Posterior cingulate gyrus (tissue), 11 donors: Measurements from ENCODE around the gene ZNF3.

Experiments
- DNase-seq, 10 donors: peaks; one replicate each; pipeline versions ENCODE4 v3.0.0 to v3.0.0-alpha.2; 2020 to 2021; ENCODE audit warnings: mixed read lengths in 3 of 10
- intact Hi-C: fragments of 100-400 bp; cut with DNase I; formaldehyde crosslinking; loops from one replicate; pipeline ENCODE4 v1.15.1; 2023

The ZNF3 gene

DNA sequence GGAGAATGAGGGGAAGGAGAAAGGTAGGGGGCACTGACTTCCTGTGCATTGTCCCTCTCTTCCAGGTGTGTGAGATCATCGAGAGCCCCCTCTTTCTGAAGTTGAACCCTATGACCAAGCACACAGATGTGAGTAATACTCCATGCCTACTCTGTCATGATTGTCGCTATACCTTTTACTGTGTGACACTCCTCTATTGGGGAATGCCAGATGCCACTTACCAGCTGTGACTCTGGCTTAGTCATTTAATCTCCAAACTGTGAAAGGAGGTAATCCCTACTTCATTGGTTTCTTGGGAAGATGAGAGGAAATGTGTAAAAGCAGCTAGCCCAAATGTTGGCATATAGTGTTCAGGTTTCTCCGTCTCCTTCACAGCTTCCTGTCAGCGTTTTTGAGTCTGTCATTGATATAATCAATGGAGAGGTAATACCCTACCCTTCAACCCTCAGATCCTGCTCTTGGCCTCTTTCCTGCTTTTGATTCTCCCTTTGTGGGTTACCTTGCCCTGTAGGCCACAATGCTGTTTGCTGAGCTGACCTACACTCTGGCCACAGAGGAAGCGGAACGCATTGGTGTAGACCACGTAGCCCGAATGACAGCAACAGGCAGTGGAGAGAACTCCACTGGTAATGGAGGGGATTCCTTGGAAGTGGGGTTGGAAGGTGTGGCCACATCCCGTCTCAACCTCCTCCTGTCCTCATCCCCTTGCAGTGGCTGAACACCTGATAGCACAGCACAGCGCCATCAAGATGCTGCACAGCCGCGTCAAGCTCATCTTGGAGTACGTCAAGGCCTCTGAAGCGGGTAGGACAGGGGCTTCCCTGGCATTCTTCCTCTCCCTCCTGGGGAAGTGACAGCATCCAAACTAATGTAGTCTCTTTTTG is 9.2 kb upstream of the ZNF3 start:
- intact Hi-C loops = no loop called here
- DNase-seq = peak in 1 of 10 donors; percentile 44

DNA sequence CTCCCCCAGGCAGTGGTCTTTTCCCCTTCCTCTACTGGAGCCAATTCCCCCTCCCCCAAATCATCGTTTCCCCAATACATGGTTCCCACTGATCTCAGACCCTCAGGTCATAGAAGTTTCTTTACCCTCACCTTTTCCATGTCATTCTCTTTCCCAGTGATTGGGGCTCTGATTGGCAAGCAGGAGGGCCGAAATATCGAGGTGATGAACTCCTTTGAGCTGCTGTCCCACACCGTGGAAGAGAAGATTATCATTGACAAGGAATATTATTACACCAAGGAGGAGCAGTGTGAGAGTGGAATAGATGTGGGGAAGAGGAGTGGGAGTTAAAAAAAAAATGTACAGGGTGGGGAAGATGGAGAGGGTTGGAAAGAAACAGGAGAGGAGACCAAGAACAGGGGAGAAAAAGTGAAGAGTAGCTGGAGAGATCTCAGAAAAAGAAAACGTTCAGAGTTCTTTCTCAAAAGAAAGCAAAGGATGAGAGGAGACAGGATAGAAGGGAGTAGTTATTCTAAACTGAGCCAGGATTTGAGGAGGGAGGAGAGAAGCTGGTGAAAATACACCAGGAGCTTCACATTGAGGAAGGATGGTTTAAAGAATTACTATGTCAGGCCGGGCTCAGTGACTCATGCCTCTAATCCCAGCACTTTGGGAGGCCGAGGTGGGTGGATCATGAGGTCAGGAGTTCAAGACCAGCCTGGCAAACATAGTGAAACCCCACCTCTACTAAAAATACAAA is 8.1 kb upstream of the ZNF3 start:
- DNase-seq = no peak
- intact Hi-C loops = loop anchor here (1.0 kb wide), 1 partner anchor 11 kb away; no protein-coding TSS in a partner anchor

DNA sequence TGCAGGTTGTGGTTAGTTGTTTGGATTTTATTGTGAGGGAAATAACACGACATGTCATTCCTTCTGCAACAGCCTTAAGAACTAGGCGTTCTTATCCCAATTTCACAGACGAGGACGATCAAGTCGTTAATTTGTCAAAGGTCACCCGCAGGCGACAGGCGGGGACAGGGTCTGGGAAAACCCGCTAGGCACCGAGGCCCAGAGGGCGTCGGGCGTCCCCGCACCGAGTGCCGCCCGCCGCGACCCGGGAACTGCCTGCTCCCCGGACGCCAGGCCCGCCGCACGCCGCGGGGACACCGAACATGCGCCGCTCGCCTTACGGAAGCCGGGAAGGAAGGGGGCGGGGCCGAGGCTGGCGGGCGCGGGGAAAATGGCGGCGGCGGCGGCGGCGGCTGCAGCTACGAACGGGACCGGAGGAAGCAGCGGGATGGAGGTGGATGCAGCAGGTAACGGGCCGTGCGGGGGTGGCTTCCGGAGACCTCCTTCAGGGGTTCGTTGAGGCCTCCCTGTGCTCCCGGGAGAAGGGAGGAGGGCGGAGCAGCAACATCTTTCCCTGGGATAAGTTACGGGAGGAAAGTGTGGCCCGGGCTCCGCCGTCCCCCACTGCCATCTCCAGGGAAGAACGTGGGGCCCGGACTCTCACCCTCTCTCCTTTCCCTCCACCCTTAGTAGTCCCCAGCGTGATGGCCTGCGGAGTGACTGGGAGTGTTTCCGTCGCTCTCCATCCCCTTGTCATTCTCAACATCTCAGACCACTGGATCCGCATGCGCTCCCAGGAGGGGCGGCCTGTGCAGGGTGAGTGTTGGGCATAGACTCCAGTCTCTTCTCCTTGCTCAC is 7.3 kb upstream of the ZNF3 start, which contains the start of gene COPS6:
Gene COPS6, plus strand, starts transcription at position 349 of the 837 bp plus-strand sequence. Its CDS starts 22 bp downstream, at position 371.
- intact Hi-C loops = loop anchor here (1.0 kb wide), 1 partner anchor 11 kb away; no protein-coding TSS in a partner anchor
- DNase-seq = peak; percentile 72 to 97 (median 81)

DNA sequence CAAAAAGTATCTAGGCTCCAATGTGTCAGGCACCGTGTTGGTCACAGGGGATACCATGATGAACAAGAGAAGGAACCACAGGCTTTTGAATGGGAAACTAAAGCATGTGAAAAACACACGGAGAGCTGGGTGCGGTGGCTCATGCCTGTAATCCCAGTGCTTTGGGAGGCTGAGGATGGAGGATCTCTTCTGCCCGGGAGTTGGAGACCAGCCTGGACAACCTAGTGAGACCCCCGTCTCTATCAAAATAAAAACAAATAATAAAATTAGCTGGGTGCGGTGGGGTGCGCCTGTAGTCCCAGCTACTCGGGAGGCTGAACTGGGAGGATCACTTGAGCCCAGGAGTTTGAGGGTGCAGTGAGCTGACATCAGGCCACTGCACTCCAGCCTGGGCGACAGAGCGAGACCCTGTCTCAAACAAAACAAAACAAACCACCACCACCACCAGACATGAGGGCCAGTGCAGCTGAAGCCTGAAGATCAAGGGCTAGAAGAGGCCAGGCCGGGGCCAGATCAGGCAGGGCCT is 6.6 kb upstream of the ZNF3 start:
- peak in 1 of 10 donors; percentile 26 for DNase-seq
- intact Hi-C loops = no loop called here

DNA sequence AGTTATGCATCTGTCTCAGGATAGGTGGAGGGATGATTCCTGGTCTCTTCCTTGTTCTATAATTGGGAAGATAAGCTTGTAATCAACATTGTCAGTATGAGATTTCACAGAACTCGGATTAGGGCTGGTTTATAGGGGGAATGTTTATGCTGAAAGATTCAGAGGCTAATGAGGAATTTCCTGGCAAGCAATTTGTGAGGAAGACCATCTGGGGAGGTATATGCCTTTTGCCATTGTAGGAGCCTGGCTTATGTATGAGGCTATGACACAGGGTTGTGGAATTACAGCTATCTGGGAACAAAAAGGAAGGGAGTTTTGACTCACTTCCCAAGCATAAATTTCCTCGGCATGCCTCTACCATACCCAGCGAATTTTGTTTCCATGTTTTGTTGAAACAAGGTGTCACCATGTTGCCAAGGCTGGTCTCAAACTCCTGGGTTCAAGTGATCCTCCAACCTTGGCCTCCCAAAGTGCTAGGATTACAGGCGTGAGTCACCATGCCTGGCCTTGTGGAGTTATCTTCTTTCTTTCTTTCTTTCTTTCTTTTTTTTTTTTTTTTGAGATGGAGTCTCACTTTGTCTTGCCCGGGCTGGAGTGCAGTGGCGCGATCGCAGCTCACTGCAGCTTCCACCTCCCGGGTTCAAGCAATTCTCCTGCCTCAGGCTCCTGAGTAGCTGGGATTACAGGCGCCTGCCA is 5.7 kb upstream of the ZNF3 start:
- intact Hi-C loops = no loop called here
- peak in 1 of 10 donors; percentile 14 for DNase-seq

DNA sequence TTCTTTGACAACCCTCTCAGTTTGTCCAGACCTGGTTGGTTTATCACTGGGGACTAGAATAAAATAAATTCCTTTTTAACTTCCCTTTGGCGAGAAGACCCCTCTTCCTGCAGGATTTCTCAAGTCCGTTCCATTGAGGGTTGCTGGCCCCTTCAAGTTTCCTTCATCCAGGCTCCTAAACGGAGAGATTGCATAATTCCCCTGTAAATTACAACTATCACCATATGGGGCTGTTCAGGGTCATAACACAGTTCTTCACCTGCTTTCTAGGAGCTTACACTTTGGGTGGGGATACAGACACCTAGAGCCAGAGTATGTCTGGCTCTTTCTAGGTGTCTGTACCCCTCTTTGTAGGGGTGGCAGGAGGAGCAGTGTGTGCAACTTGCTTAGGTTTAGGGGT is 4.0 kb upstream of the ZNF3 start:
- intact Hi-C loops = no loop called here
- no peak for DNase-seq

DNA sequence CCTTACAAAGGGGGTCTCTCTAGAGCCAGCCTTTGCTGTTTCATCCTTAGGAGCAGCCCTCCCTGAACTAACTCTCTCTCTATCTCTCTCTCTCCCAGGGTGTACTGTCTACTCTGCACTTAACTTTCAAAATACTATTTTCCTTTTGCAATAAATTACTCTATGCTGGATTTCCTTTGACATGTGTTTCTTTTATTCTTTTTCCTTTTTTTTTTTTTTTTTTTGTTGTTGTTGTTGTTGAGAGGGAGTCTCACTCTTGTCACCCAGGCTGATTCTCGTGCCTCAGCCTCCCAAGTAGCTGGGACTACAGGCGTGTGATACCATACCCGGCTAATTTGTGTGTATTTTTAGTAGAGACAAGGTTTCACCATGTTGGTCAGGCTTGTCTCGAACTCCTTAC is 1.5 kb upstream of the ZNF3 start:
- DNase-seq = no peak
- intact Hi-C loops = no loop called here

DNA sequence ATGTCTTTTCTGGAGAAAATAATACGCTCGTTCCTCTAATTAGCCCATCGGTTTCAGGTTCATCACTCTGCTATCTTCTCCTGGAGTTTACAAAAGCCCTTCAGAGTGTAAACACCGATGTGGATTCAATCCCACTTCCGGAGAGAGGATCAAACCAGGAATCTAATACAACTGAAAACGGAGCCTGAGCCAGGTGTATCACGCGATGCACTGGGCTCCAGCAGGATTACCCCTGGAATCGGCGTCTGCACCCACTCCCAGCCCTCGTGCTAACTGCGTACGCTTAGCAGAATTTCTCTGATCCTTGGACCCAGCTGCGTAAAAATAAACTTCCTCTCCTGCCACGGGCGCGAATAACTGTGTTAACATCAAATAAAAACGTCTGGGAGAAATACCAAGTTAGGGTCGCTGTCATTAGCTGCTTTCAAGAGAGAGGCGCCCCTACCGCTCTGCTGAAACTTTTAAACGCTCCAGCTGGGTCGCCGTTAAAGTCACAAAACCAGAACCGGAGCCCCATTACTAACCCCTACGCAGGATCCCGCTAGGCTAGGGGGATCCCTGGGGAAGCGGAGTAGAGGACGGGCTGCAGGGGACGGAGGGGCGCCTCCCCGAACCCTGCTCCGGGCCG is 502 bp downstream of the ZNF3 start:
- no peak for DNase-seq
- intact Hi-C loops = no loop called here

DNA sequence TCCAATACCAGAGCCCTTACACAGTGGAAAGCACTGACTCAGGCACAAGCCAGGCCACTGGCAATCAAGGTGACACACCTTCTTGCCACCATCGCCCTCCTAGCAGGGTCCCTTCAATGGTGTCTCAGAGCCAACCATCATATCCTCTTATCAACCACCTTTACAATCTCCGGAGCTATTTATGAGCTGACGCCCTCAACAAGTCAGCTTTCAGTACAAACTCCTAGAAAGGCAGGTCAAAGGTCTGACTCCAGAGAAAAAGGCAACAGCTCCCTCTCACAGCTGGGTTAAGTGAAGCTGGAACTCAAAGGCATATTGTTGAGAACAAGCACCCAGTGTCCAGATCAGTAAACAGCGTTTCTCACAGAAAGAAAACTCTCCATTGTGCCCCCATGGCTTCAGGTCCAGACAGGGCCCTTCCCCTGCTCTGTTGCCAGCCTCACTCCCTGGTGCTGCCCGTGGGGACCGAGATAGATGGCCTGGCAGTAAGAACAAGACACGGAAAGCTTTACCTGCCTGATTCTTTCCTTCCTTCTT is 2.4 kb downstream of the ZNF3 start:
- DNase-seq = peak in 6 of 10 donors; percentile 23 to 93 (median 42)
- intact Hi-C loops = no loop called here

DNA sequence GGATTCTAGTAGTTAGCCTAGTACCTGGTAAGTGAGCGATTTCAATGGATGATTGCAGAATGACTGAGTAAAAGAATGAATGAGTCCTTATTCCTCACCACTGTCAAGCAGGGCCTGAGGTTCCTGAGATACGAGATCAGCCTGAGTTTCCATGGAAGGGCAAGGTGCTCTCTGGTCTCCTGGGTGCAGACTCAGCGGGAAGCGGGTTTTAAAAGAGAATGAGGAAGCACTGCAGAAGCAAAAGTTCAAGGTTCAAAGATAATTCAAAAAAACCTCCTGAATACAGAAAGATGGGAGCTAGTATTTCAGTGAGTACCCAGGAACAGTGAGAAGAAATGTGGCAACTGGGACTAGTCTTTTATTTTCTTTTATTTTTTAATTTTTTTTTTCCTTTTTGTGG is 4.3 kb downstream of the ZNF3 start:
- intact Hi-C loops = no loop called here
- DNase-seq = no peak

DNA sequence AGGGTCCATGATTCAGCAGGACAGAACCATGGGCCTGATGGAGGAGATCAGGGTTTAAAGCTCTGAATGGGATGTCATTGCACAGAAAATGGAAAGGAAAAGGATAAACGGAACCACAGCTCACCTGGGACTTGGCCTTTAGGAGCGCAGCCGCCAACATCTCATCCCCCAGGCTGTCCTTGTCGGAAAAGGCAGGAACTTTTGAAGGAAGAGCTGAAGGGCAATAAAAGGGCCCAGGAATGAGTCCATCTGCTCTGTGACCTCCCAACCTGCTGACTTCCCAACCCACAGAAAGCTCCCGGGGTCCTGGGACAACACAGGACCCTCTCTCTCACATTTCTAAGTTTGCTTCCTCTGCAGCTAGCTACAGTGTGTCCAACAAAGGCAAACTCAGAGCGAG is 6.1 kb downstream of the ZNF3 start:
- DNase-seq = no peak
- intact Hi-C loops = no loop called here

DNA sequence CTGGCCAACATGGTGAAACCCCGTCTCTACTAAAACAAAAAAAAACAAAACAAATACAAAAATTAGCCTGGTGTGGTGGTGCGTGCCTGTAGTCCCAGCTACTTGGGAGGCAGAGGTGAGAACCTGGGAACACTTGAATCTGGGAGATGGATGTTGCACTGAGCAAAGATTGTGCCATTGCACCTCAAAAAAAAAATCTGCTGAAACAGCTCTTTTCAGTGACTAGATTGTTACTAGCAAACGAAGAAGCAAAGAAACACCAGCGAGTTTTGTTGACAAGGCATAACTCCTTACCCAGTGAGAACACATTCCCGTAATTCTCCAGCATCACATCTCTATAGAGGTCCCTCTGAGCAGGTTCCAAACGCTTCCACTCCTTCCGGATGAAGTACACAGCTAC is 6.7 kb downstream of the ZNF3 start:
- intact Hi-C loops = no loop called here
- no peak for DNase-seq

DNA sequence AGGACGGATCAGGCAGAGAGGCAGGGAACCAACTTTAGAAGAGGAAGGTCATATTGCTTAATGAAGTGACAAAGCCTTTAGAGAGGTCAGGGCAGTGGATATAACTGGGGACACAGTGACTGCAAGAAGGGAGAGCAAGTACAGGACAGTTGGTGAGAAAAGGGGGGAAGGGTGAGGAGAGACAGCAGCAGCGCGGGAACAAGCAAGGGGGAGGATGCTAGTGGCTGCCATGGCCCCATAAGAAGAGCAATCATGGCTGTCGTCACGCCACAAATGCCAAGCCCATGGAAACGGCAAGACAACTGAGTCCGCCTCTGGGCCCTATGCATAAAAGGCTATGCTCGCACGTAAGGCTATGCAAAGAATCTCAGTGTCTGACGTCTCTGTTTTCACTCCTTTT is 9.1 kb downstream of the ZNF3 start:
- intact Hi-C loops = no loop called here
- DNase-seq = peak in 1 of 10 donors; percentile 49

DNA sequence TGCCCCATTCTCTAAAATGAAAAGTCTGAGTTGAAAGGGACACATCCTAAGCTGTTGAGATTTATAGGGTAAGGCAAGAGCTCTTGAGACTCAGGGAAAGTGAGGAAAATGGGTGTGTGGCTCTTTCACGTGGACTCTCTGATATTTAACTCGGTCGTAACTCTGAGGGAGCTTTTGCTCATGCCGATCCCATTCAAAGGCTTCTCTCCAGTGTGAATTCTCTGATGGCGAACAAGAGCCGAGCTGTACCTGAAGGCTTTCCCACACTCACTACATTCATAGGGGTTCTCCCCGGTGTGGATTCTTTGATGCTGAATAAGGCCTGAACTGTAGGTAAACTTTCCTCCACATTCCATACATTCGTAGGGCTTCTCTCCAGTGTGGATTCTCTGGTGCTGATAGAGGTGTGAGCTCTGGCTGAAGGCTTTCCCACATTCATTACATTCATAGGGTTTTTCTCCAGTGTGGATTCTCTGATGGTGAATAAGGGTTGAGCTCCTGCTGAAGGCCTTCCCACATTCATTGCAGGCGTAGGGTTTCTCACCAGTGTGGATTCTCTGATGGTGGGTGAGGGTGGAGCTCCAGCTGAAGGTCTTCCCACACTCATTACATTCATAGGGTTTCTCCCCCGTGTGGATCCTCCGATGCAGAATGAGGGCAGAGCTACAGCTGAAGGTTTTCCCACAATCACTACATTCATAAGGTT is 10.4 kb downstream of the ZNF3 start:
- intact Hi-C loops = no loop called here
- DNase-seq = no peak

DNA sequence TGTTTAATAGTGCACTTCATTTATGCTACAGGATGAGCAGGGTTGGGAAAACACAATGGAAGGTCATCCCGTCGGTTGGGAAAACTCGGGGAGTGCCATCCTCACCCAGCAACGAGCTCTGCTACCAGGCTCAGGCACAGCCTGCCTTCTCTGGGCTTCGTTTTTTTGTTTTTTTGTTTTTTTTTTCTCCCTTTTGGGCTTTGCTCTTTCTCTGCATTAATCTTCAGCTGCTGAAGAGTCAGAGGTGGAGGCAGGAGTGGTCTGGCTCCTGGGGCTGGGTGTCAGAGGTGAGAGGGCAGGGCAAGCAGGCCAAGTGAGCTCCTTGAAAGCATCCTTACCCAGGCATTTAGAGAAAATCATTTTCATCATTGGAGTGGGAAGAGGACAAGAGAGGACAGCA is 11.5 kb downstream of the ZNF3 start:
- peak in 1 of 10 donors; percentile 55 for DNase-seq
- intact Hi-C loops = no loop called here

DNA sequence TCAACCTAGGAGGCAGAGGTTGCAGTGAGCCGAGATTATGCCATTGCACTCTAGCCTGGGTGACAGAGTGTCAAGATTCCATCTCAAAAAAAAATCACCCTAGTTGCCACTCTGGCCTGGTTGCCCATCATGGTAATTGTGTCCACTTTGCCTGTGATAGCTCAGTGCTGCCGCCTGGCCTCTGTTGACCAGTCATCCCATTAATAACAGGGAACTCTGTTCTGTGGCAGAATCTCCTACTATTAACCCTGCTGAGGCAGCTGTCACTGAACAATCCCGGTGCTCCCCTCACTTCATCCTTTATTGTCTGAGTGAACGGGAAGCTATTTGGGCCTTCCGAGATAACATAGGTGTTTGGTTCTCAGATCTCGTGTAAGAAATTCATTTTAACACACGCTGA is 14.6 kb downstream of the ZNF3 start:
- DNase-seq = peak in 3 of 10 donors; percentile 29 to 79 (median 40)
- intact Hi-C loops = no loop called here

DNA sequence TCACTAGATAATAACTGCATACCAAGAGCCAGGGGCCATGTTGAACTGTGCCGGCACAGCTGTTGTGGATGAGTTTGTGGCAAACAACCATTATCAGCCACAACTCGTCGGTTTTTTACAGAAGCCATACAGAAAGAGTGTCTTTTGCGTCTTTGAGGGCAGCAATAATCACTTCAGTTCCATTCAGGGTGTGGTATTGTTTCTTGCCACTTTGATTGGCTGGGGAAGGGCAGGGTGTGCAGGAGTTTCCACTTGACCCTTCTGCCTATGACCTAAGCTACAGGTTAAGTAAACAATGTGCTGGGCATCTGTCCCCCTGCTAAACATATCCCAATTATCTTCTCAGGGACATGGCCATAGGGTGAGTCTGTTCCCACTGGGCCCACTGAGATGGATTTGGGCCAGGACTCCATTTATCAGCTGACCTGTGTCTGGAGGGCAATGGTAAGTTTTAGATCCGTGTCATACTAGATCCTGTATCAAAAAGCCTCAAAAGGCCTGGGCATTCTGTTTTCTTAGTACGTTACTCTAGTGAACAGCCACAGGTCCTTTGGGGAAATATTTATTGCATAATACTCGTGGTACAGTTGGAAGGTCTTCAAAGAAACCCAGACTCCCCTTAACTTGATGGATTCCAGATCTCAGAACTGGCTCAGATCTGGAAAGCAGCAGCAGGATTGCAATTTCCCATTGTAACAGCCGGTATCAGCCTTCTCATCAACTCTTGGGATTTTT is 15.9 kb downstream of the ZNF3 start:
- intact Hi-C loops = no loop called here

DNA sequence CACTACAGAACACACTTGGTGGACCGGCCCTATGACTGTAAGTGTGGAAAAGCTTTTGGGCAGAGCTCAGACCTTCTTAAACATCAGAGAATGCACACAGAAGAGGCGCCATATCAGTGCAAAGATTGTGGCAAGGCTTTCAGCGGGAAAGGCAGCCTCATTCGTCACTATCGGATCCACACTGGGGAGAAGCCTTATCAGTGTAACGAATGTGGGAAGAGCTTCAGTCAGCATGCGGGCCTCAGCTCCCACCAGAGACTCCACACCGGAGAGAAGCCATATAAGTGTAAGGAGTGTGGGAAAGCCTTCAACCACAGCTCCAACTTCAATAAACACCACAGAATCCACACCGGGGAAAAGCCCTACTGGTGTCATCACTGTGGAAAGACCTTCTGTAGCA is 17.4 kb downstream of the ZNF3 start:
- intact Hi-C loops = no loop called here

More for the DNA sequence above, 15.9 kb downstream of the ZNF3 start:
- DNase-seq = no peak

More for the DNA sequence above, 17.4 kb downstream of the ZNF3 start:
- DNase-seq = peak in 1 of 10 donors; percentile 6
